GM12872 (cell line): ENCODE measurements around the gene MSI1.

Experiments
- CTCF ChIP-seq: IDR thresholded peaks from 3 replicates; pipeline ENCODE4 v1.5.1; 2011; ENCODE audit warnings: low read depth, mild to moderate bottlenecking, low read length, moderate library complexity; ENCODE audit not compliant: insufficient read depth

Gene MSI1

GRCh38 chr12:120394483-120395367, 25.8 kb upstream of the MSI1 start:
- no peak for TF ChIP-seq CTCF

- TF ChIP-seq CTCF, result no peak
These were observed 21.7 kb upstream of the MSI1 start for GRCh38 chr12:120390540-120391120.

- no peak for TF ChIP-seq CTCF
These were observed 19.9 kb upstream of the MSI1 start for GRCh38 chr12:120388691-120389481.

- TF ChIP-seq CTCF, result no peak
These were observed 12.9 kb upstream of the MSI1 start for GRCh38 chr12:120381752-120382419.

- no peak for TF ChIP-seq CTCF
These were observed 9.1 kb upstream of the MSI1 start for GRCh38 chr12:120378036-120378435.

GRCh38 chr12:120377611-120378010, 8.6 kb upstream of the MSI1 start:
- no peak for TF ChIP-seq CTCF
